HG03103 (cell line): ENCODE results near the gene PCDH1.
"Not testable (repeated sequence)": the region's sequence is repeated elsewhere in the genome, so short reads cannot be mapped to it uniquely, and the experiment has no call there.

Experiments used
- ATAC-seq: cut with Tn5 transposase; IDR thresholded peaks from one replicate; pipeline ENCODE4 v1.9.1; 2021; ENCODE audit warnings: low read depth; ENCODE audit not compliant: unreplicated experiment

The PCDH1 gene

GRCh38 chr5:141840280-141840812 lies 37.9 kb downstream of the PCDH1 start:
- no peak for ATAC-seq

DNA sequence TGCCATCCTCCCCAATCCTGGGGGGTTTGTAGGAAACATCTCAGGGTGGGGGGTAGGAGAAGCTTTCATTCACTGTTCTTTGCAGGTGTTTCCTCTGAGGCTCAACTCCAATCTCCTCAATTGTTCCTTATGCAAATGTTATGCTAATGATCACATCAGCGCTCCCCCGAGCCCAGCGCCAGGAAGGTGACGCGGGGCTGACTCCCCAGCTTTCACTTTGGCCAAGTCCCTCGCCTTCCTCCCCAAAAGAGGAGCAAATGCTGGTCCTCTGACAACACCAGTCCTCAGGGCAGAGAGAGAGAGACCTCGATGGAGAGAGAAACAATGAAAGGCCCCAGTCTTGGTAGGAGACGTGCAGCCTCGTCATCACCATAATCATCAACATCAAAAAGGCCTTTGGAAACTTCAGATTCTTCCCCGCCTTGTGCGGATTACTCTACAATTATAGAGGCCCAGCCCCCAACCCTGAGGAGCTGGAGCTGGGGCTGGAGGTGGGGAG lies 39.1 kb downstream of the PCDH1 start:
- ATAC-seq = no peak

GRCh38 chr5:141838326-141839014 lies 39.7 kb downstream of the PCDH1 start:
- ATAC-seq = no peak

DNA sequence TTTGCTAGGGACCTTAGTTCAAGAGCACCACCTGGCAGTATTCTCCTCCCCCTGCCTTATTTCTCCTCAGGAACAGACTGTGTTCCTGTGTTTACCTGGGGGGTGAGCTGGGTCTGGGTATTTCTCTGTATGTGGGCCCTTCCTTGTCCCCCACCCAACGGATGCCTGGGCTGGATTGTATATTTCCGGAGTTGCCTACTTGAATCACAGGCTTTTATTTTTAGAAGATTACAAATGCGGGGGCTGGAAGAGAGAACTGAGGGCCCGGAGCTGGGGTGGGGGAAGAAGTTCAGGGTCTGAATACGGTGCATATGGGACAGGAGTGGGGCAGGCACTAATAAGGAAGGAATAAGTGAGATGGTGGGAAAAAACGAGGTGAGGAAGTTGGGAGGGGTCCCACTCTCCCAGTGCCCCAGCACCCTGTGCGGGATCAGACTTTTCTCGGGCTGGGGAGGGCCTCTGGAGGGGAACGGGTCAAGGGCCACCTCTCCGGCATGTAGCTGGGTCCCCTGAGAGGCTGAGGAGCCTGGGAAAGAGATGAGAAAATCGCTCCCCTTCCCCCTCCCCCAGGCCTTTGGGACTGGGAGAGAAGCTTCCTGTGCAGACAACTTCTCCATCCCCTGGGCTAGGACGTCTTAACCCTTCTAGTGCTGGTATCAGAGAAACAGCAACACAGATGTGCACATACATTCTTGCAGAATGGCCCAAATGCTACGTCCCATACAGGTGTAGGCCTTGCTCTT lies 42.1 kb downstream of the PCDH1 start:
- no peak for ATAC-seq

DNA sequence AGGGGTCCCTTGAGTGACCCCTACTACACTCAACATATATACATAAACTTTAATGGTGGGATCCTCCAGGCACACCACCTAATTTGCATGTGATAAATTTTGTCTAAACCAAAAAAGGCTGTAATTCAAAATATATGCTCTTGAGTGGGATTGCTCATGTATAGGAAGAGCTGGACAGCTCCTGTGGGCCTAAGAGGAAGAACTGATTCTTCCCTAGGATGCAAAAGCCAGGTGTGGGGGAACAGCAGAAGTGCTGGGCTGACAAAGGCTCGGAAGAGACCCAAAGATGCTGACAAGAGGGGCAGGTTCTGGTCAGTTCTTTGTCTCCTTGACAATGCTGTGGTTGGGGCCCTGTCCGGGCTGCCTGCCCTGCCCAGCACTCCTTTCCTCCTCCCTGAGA lies 43.9 kb downstream of the PCDH1 start:
- no peak for ATAC-seq

- no peak for ATAC-seq
These were observed 46.1 kb downstream of the PCDH1 start for GRCh38 chr5:141832131-141832530.

GRCh38 chr5:141828162-141828561 lies 50.0 kb downstream of the PCDH1 start:
- no peak for ATAC-seq

- no peak for ATAC-seq
These were observed 51.5 kb downstream of the PCDH1 start for GRCh38 chr5:141826674-141827073.

DNA sequence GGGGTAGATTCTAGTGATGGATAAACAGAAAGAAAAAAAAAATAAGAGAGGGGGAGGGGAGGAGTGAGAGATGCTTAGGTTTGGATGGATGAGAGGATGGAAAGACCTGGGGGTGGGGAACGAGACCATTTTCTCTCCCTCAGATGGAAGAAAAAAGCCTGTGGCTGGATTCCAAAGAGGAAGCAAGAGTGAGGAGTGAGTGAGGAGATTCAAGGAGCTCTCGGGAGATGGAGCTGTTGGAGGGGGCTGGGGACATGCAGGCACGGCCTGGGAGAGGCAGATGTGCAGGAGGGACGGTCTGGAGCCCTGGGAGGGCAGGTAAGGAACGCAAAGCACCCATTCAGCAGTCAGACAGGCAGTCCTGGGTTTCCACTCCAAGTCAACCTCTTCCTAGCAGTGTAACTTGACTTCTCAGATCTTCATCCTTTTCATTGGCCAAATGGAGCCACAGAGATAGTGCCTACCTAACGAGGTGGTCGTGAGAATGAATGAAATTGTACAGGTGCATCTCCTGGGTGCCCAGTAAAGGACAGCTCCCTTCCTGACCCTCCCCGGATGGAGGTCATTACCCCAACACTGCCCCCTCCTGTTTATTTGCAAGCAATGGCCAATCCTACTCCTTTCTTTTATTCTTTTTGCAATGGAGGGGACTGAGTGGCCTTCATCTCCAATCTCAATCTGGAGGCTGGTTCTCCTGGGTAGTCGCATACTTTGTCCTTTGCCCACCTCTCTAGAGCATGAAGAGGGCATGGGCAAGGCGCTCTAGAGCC lies 52.2 kb downstream of the PCDH1 start:
- ATAC-seq = no peak

GRCh38 chr5:141825241-141825671 lies 53.0 kb downstream of the PCDH1 start:
- ATAC-seq = no peak

GRCh38 chr5:141824717-141825116 lies 53.5 kb downstream of the PCDH1 start:
- no peak for ATAC-seq

DNA sequence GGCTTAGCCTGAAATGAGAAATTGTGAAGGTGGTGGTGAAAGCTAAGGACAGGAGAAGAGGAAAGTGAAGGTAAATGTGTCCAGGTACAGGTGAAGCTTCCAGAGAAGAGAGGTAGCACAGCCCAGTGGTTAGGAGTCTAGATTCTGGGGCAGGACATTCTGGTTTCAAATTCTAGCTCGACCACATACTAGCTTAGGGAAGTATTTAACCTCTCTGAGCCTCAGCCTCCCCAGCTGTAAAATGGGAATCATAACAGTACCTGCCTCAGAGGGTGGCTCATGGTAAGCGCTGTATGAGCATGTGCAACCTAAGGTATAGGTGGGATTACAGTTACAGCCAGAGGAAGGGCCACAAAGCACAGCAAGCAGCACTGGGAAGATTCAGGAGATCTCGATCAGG lies 55.2 kb downstream of the PCDH1 start:
- no peak for ATAC-seq

GRCh38 chr5:141822144-141822543 lies 56.1 kb downstream of the PCDH1 start:
- ATAC-seq = no peak

DNA sequence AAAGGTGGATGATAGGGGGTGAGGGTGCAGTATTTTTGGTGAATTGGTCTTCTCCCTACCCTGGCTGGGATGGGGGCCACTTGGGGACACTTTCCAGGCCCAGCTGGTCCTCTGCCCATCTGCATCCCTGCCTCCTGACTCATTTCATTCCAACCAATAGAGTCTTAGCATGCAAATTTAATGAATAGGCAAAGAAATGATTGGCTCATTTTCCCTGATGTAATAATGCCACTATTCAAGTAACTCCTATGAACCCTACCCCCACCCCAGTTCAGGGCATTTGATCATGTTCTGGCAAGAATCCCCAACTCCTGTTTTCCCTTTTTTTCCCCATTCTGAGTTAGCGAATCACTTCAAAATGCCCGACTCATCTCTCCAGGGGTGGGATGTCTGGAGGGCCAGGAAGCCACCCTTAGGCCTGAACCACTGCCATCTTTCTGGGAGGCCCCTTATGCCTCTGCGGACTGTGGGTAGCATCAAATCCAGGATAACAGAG lies 56.7 kb downstream of the PCDH1 start:
- ATAC-seq = no peak

GRCh38 chr5:141820686-141821085 lies 57.5 kb downstream of the PCDH1 start:
- not testable (repeated sequence) for ATAC-seq

DNA sequence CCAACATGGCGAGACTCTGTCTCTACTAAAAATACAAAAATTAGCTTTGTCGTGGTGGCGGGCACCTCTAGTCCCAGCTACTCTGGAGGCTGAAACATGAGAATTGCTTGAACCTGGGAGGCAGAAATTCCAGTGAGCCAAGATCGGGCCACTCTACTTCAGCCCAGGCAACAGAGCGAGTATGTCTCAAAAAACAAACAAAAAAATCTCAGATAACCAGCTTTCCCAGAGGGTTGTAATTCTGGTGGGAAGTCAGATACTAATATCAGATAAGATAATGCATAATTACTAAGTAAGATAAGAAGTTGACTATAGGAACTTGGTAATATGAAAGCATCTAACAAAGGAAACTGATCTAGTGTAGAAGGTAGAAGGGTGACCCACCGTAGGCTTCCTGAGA lies 60.6 kb downstream of the PCDH1 start:
- no peak for ATAC-seq

DNA sequence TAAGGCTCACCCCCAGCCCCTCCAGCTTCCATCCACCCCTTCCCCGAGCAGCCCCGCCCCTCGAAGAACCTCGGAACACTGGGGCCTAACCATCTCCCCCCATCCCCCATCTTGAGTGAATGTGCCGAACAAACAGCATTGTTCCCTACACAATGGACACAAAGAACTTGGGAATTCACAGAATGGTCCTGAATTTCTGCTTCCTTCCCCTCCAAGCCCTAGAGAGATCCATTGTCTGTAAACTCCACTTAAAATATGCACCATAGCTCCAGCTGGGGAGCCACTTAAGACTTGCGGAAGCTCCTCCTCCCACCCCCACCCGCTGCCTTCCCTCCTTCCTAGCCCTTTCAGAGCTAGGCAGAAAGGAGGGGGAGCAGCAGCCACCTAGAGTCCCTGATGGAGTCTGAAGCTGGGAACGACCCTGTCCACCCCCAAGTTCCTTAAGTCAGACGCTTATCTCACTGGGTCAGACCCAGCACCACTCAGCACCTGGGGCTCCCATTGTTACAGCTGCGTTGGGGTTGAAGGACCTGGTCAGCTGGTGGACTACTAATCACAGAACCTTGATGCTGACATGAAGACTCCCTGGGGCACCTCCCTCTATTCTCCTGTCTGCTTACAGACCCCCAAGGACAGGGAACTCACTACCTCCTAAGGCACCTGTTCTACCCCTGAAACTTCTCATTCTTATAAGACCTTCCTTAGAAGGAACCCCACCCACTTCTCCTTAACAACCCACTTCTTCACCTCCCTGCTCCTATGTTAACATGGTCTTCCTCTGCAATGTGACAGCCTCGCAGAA lies 61.4 kb downstream of the PCDH1 start:
- no peak for ATAC-seq

DNA sequence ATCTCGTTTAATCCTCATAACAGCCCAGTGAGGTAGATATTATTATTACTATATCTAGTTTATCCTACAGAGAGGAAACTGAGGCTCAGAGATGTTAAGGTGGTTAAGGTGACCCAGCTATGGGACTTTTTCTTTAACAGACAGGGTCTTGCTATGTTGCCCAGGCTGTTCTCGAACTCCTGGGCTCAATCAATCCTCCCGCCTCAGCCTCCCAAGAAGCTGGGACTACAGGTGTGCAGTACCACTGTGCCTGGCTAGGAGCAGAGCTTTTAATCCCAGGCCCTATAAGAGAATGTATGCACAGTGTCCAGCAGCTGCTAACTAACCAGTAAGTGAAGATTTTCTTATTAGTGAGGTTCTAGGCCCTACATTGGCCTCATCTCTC lies 62.4 kb downstream of the PCDH1 start:
- no peak for ATAC-seq

DNA sequence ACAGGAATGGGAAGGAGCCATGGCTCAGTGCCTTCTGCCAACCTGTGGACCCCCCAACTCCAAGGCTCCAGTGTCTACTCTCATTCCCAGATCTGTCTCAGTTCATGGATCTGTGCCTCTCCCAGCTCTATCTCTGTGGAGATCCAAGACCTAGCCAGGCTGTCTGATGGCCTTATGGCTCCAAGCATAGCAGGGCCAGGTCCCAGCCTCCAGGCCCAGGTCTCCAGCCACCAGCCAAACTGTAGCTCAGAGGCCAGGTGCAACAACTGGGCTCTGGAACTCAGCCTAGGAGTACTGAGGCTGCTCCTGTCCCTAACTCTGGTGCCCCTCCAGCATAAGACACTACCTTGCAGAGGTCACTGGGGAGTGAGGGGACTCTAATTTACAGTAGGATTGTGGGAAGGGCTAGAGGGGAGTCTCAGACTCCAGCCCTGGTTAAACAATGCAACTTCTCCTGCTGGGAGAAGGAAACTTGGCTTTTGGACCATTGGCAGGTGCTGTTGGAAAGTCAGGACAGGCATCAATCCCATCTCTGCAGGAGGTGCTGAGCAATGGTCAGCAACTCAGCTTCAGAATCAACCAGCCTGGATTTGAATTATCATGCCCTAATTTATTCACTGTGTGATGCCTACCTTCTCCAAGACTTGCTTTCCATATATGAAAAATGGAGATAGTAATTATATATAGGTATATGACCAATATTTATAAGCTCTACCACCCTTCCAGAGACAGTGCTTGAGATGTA lies 63.0 kb downstream of the PCDH1 start:
- no peak for ATAC-seq
